Activated naive CD8-positive, alpha-beta T cell treated with anti-CD3 and anti-CD28 coated beads, Interleukin-2, amount 50 U/mL, for 24 hours (primary cell): Measurements from ENCODE around the gene ZBTB38.

Experiments used
- ATAC-seq: fragments of 150-1000 bp; cut with Tn5 transposase; one replicate; pipeline ENCODE4 v1.10.0; 2021
- DNase-seq: peaks from one replicate; pipeline ENCODE4 v3.0.0; 2021
- H3K27ac Mint-ChIP-seq: one replicate; pipeline ENCODE4 v1.8.0; 2021; ENCODE audit warnings: mild to moderate bottlenecking, mixed read lengths
- H3K27me3 Mint-ChIP-seq: one replicate; pipeline ENCODE4 v1.8.0; 2021; ENCODE audit warnings: mixed read lengths
- H3K36me3 Mint-ChIP-seq: one replicate; pipeline ENCODE4 v1.8.0; 2021; ENCODE audit warnings: low read depth, mixed read lengths
- H3K4me1 Mint-ChIP-seq: one replicate; pipeline ENCODE4 v1.8.0; 2021; ENCODE audit warnings: mixed read lengths
- H3K4me3 Mint-ChIP-seq: one replicate; pipeline ENCODE4 v1.8.0; 2021; ENCODE audit warnings: mild to moderate bottlenecking, moderate library complexity, mixed read lengths
- H3K9me3 Mint-ChIP-seq: one replicate; pipeline ENCODE4 v1.8.0; 2021; ENCODE audit warnings: mixed read lengths

The ZBTB38 gene

GRCh38 chr3:141333836-141334626, 34.3 kb upstream of the ZBTB38 start:
- no peak for ATAC-seq
- Mint-ChIP-seq H3K9me3 (no peaks in the 10 kb centered on the region), H3K4me1 (peaks cover 3% of the 10 kb centered on the region)

GRCh38 chr3:141334627-141335250, 33.6 kb upstream of the ZBTB38 start:
- Mint-ChIP-seq H3K4me1 (peaks cover 3% of the 10 kb centered on the region), H3K4me3 (no peak overlapping the region)
- no peak for ATAC-seq

More at GRCh38 chr3:141333836-141334626, 34.3 kb upstream of the ZBTB38 start:
- H3K27ac Mint-ChIP-seq: no peak overlapping the region
- no peak overlapping the region for H3K4me3 Mint-ChIP-seq
- DNase-seq: no peak
- no peaks in the 10 kb centered on the region for H3K36me3 Mint-ChIP-seq
- no peaks in the 10 kb centered on the region for H3K27me3 Mint-ChIP-seq

GRCh38 chr3:141335531-141336061, 32.7 kb upstream of the ZBTB38 start:
- no peaks in the 10 kb centered on the region for H3K36me3 Mint-ChIP-seq
- peaks cover 3% of the 10 kb centered on the region for H3K4me1 Mint-ChIP-seq
- H3K27ac Mint-ChIP-seq: no peak overlapping the region
- H3K4me3 Mint-ChIP-seq: no peak overlapping the region
- H3K9me3 Mint-ChIP-seq: no peaks in the 10 kb centered on the region
- no peaks in the 10 kb centered on the region for H3K27me3 Mint-ChIP-seq
- DNase-seq: no peak
- ATAC-seq: no peak

More at GRCh38 chr3:141334627-141335250, 33.6 kb upstream of the ZBTB38 start:
- Mint-ChIP-seq H3K27me3 (no peaks in the 10 kb centered on the region), H3K27ac (no peak overlapping the region), H3K36me3 (no peaks in the 10 kb centered on the region), H3K9me3 (no peaks in the 10 kb centered on the region)
- DNase-seq: no peak

GRCh38 chr3:141336672-141337522, 31.4 kb upstream of the ZBTB38 start:
- peaks cover 4% of the 10 kb centered on the region for H3K9me3 Mint-ChIP-seq
- H3K27ac Mint-ChIP-seq: no peak overlapping the region
- no peaks in the 10 kb centered on the region for H3K36me3 Mint-ChIP-seq
- ATAC-seq (no peak), DNase-seq (no peak)
- H3K27me3 Mint-ChIP-seq: no peaks in the 10 kb centered on the region
- H3K4me1 Mint-ChIP-seq: peaks cover 3% of the 10 kb centered on the region
- H3K4me3 Mint-ChIP-seq: no peak overlapping the region

GRCh38 chr3:141337523-141337854, 30.8 kb upstream of the ZBTB38 start:
- Mint-ChIP-seq H3K9me3 (peaks cover 4% of the 10 kb centered on the region), H3K4me3 (no peak overlapping the region), H3K36me3 (no peaks in the 10 kb centered on the region), H3K27ac (no peak overlapping the region), H3K4me1 (peaks cover 3% of the 10 kb centered on the region), H3K27me3 (no peaks in the 10 kb centered on the region)
- no peak for ATAC-seq
- no peak for DNase-seq

- no peak overlapping the region for H3K4me3 Mint-ChIP-seq
- ATAC-seq: no peak
- no peak overlapping the region for H3K27ac Mint-ChIP-seq
- no peaks in the 10 kb centered on the region for H3K27me3 Mint-ChIP-seq
- H3K9me3 Mint-ChIP-seq: peaks cover 4% of the 10 kb centered on the region
- H3K36me3 Mint-ChIP-seq: no peaks in the 10 kb centered on the region
- no peak for DNase-seq
- peaks cover 3% of the 10 kb centered on the region for H3K4me1 Mint-ChIP-seq
These were observed 30.3 kb upstream of the ZBTB38 start for GRCh38 chr3:141337991-141338390.

- Mint-ChIP-seq H3K36me3 (no peaks in the 10 kb centered on the region), H3K4me3 (no peak overlapping the region), H3K4me1 (peaks cover 3% of the 10 kb centered on the region), H3K27ac (no peak overlapping the region), H3K9me3 (peaks cover 4% of the 10 kb centered on the region), H3K27me3 (no peaks in the 10 kb centered on the region)
- ATAC-seq: no peak
- no peak for DNase-seq
These were observed 29.4 kb upstream of the ZBTB38 start for GRCh38 chr3:141338881-141339280.

- ATAC-seq: no peak
These were observed 26.8 kb upstream of the ZBTB38 start for GRCh38 chr3:141341536-141341935.

GRCh38 chr3:141342386-141342785, 25.9 kb upstream of the ZBTB38 start:
- Mint-ChIP-seq H3K27ac (no peak overlapping the region), H3K27me3 (no peaks in the 10 kb centered on the region), H3K9me3 (peaks cover 4% of the 10 kb centered on the region), H3K36me3 (no peaks in the 10 kb centered on the region), H3K4me1 (peaks cover 1% of the 10 kb centered on the region), H3K4me3 (no peak overlapping the region)
- ATAC-seq (no peak), DNase-seq (no peak)

More at GRCh38 chr3:141341536-141341935, 26.8 kb upstream of the ZBTB38 start:
- H3K9me3 Mint-ChIP-seq: peaks cover 4% of the 10 kb centered on the region
- H3K4me1 Mint-ChIP-seq: peaks cover 3% of the 10 kb centered on the region
- H3K27me3 Mint-ChIP-seq: no peaks in the 10 kb centered on the region
- no peak for DNase-seq
- H3K36me3 Mint-ChIP-seq: no peaks in the 10 kb centered on the region
- H3K27ac Mint-ChIP-seq: no peak overlapping the region
- no peak overlapping the region for H3K4me3 Mint-ChIP-seq

- Mint-ChIP-seq H3K4me1 (no peaks in the 10 kb centered on the region), H3K4me3 (no peak overlapping the region), H3K9me3 (peaks cover 4% of the 10 kb centered on the region), H3K27ac (no peak overlapping the region), H3K27me3 (no peaks in the 10 kb centered on the region), H3K36me3 (no peaks in the 10 kb centered on the region)
- ATAC-seq (no peak), DNase-seq (no peak)
These were observed 25.2 kb upstream of the ZBTB38 start for GRCh38 chr3:141343077-141343476.

GRCh38 chr3:141343865-141344271, 24.4 kb upstream of the ZBTB38 start:
- Mint-ChIP-seq H3K36me3 (no peaks in the 10 kb centered on the region), H3K4me1 (no peaks in the 10 kb centered on the region), H3K27me3 (no peaks in the 10 kb centered on the region), H3K9me3 (peaks cover 4% of the 10 kb centered on the region), H3K4me3 (no peak overlapping the region), H3K27ac (no peak overlapping the region)
- no peak for DNase-seq
- ATAC-seq: no peak

- H3K36me3 Mint-ChIP-seq: no peaks in the 10 kb centered on the region
These were observed 22.8 kb upstream of the ZBTB38 start for GRCh38 chr3:141345528-141345927.

GRCh38 chr3:141346007-141346406, 22.3 kb upstream of the ZBTB38 start:
- Mint-ChIP-seq H3K27ac (no peak overlapping the region), H3K9me3 (peaks cover 8% of the 10 kb centered on the region), H3K36me3 (no peaks in the 10 kb centered on the region), H3K27me3 (no peaks in the 10 kb centered on the region), H3K4me3 (no peak overlapping the region), H3K4me1 (no peaks in the 10 kb centered on the region)
- DNase-seq (no peak), ATAC-seq (no peak)

More at GRCh38 chr3:141345528-141345927, 22.8 kb upstream of the ZBTB38 start:
- no peak for DNase-seq
- Mint-ChIP-seq H3K9me3 (peaks cover 8% of the 10 kb centered on the region), H3K4me1 (no peaks in the 10 kb centered on the region), H3K4me3 (no peak overlapping the region), H3K27ac (no peak overlapping the region), H3K27me3 (no peaks in the 10 kb centered on the region)
- ATAC-seq: no peak

GRCh38 chr3:141346418-141346817, 21.9 kb upstream of the ZBTB38 start:
- Mint-ChIP-seq H3K27ac (no peak overlapping the region), H3K27me3 (no peaks in the 10 kb centered on the region), H3K9me3 (peaks cover 8% of the 10 kb centered on the region), H3K4me1 (no peaks in the 10 kb centered on the region), H3K4me3 (no peak overlapping the region), H3K36me3 (no peaks in the 10 kb centered on the region)
- no peak for DNase-seq
- no peak for ATAC-seq
